ENCODE data around the gene MAN1B1. TPM values are rescaled to one million over a fixed set of nuclear protein-coding genes. Genes with fewer than 3 reads are reported as not detected.
A peak's percentile ranks its signal among the peaks of the same experiment; 100 is the strongest.

MAN1B1 gene
- total and polyA plus RNA-seq, 8 donors = 22.0 to 86.0 (median 28.4) TPM

GRCh38 chr9:137136261-137136880 is 49.6 kb downstream of the MAN1B1 start:
- H3K36me3 ChIP-seq = no peaks in the 10 kb centered on the region
- no peaks in the 10 kb centered on the region for H3K9me3 ChIP-seq
- ATAC-seq (no peak), FAIRE-seq (no peak), DNase-seq (peak in 1 of 6 donors; percentile 72)
- 24 to 27% methylated on average over 27 of the region's 27 CpGs for WGBS, 2 donors
- TF ChIP-seq CTCF (IDR thresholded peaks at IDR 0.05) = no peak
- H3K4me1 ChIP-seq = peaks cover 0 to 3% (median 0%) of the 10 kb centered on the region in 3 donors
- intact Hi-C loops (cut with DNase I) = no loop called here
- H3K27ac ChIP-seq = no peak overlapping the region
- H3K4me3 ChIP-seq = no peak overlapping the region
- H3K27me3 ChIP-seq = peaks cover 0 to 7% (median 4%) of the 10 kb centered on the region in 4 donors

DNA sequence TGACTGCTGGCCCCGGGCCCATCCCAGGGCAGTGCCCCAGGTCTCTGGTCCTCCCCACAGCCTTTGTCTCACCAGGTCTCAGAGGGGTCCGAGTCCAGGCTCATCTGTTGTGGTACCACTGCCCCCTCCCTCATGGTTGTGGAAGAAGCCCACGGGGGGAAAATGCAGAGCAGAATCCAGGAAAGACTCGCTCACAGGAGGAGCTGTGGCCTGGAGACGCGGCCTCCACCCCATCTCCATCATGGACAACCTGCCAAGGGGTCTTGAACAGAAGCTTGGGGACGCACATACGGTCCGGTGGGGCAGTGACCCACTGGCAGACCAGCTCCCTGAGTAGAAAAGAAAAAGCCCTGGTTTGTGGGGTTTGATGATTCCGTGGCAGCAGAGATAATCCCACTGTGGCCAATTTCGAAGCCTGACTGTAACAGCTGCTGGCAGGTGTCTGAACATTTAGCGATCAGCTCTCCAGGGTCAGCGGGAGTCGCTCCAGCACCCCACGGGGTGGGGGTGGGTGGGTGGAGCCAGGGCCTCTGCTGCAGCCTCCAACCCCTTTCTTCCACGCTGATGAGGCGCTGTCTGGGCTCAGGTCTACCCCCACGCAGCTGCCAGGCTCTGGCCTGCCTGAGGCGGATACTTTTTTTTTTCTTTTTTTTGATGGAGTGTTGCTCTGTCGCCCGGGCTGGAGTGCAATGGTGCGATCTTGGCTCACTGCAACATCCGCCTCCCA is 50.3 kb downstream of the MAN1B1 start:
- H3K4me3 ChIP-seq = no peak overlapping the region
- ATAC-seq = no peak
- H3K27ac ChIP-seq = no peak overlapping the region
- 59 to 70% methylated on average over 22 to 23 of the region's 23 CpGs for WGBS, 2 donors
- no peak for FAIRE-seq
- TF ChIP-seq CTCF (IDR thresholded peaks at IDR 0.05) = no peak
- H3K9me3 ChIP-seq = no peaks in the 10 kb centered on the region
- intact Hi-C loops (cut with DNase I) = no loop called here
- H3K36me3 ChIP-seq = no peaks in the 10 kb centered on the region
- peaks cover 0 to 3% (median 0%) of the 10 kb centered on the region in 3 donors for H3K4me1 ChIP-seq
- peaks cover 0 to 7% (median 4%) of the 10 kb centered on the region in 4 donors for H3K27me3 ChIP-seq
- peak in 1 of 6 donors; percentile 29 for DNase-seq

DNA sequence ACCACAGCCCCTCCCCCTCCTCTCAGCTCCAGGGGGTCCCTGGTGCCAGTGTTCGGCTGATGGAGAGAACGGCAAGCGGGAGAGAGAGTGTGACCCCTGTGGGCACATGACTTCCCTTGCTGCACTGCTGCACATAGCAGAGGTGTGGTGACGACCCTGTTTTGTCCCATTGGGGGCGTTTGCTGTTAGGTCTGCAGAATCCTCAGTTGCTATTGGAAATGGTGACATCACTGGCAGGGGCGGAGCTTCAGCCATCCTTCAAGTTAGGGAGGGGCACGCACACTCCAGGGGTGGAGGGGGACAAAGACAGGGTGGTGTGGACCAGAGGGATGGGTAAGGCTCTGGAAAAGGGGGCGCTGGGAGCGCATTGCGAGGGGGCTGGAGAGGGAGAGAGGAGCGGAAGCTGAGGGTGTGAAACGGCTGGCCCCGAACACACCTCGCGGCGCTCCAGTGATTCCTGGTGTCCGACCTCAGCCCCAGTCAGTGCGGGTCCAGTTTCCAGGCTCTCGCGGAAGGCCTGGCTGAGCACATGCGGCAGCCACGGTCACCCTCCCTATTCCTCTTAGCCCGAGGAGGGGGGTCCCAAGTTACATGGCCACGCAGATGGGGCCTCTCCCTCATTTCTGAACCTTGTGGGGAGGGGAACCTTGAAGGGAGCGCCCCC is 51.4 kb downstream of the MAN1B1 start:
- Histone ChIP-seq H3K9me3 (no peaks in the 10 kb centered on the region), H3K4me3 (no peak overlapping the region), H3K27ac (no peak overlapping the region), H3K27me3 (peaks cover 0 to 7% (median 4%) of the 10 kb centered on the region in 4 donors), H3K36me3 (no peaks in the 10 kb centered on the region), H3K4me1 (peaks cover 0 to 3% (median 0%) of the 10 kb centered on the region in 3 donors)
- FAIRE-seq (no peak), DNase-seq (peak in 1 of 6 donors; percentile 59), ATAC-seq (no peak)
- intact Hi-C loops (cut with DNase I) = no loop called here
- TF ChIP-seq CTCF (IDR thresholded peaks at IDR 0.05) = no peak
- 9 to 10% methylated on average over 19 to 25 of the region's 25 CpGs for WGBS, 2 donors

DNA sequence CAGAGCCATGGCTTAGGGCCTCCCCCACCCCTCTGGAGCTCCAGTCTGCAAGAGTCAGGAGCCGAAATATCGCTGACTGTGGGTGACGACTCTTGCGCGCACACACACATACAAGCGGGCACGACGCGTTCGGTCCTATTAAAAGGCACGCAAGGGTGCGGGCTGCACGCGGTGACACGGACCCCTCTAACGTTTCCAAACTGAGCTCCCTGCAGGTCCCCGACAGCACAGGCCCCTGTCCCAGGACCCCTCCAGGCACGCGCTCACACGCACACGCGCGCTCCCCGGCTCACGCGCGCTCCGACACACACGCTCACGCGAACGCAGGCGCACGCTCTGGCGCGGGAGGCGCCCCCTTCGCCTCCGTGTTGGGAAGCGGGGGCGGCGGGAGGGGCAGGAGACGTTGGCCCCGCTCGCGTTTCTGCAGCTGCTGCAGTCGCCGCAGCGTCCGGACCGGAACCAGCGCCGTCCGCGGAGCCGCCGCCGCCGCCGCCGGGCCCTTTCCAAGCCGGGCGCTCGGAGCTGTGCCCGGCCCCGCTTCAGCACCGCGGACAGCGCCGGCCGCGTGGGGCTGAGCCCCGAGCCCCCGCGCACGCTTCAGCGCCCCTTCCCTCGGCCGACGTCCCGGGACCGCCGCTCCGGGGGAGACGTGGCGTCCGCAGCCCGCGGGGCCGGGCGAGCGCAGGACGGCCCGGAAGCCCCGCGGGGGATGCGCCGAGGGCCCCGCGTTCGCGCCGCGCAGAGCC is 52.1 kb downstream of the MAN1B1 start, which contains the start of gene GRIN1:
Gene GRIN1 (plus strand): TSS at position 433 of the 746 bp plus-strand sequence. CDS start 333 bp downstream, outside the sequence.
- Histone ChIP-seq H3K27me3 (peaks cover 0 to 7% (median 4%) of the 10 kb centered on the region in 4 donors), H3K27ac (no peak within 1 kb of the TSS), H3K4me3 (peak within 1 kb of the TSS in 1 of 4 donors; percentile 28), H3K4me1 (peaks cover 0 to 3% (median 0%) of the 10 kb centered on the region in 3 donors), H3K9me3 (no peaks in the 10 kb centered on the region), H3K36me3 (no peaks in the 10 kb centered on the region)
- peak; percentile 78 to 94 (median 86) for ATAC-seq
- intact Hi-C loops (cut with DNase I) = no loop called here
- no peak for FAIRE-seq
- peak in 4 of 6 donors; percentile 44 to 80 (median 71) for DNase-seq
- no peak for TF ChIP-seq CTCF (IDR thresholded peaks at IDR 0.05)
- 5 to 7% methylated on average over 41 to 104 of the region's 104 CpGs for WGBS, 2 donors

Measured in pancreas (tissue), 10 donors.